Measurements from ENCODE around the gene LCN1. TPM values are rescaled to one million over a fixed set of nuclear protein-coding genes. Genes with fewer than 3 reads are reported as not detected.

LCN1 gene
- total and polyA plus RNA-seq, 2 experiments from 2014 or later, result 0.27 TPM; not detected in 1

GRCh38 chr9:135521608-135522095, 412 bp downstream of the LCN1 start:
- Histone ChIP-seq H3K27me3 (ENCODE audit: insufficient read depth) (no peaks in the 10 kb centered on the region), H3F3A (replicated peaks; ENCODE audit: low read depth) (no peaks in the 10 kb centered on the region), H3K9me2 (ENCODE audit: insufficient read depth) (no peaks in the 10 kb centered on the region), H4K20me1 (replicated peaks; ENCODE audit: insufficient read depth) (no peaks in the 10 kb centered on the region), H3K27ac (ENCODE audit: low read depth) (no peak overlapping the region), H3K4me3 (no peak overlapping the region), H2AFZ (no peak overlapping the region), H3K4me2 (no peak overlapping the region), H3K4me1 (ENCODE audit: insufficient read depth) (no peaks in the 10 kb centered on the region), H3K79me2 (replicated peaks; ENCODE audit: insufficient read depth) (no peaks in the 10 kb centered on the region), H3K36me3 (ENCODE audit: insufficient read depth) (no peaks in the 10 kb centered on the region)
- DNase-seq (ENCODE audit: low spot score) (no peak), ATAC-seq (no peak)
- TF ChIP-seq CTCF (conservative IDR thresholded peaks at IDR 0.05; ENCODE audit: low read depth in 2 of 2), result no peak
- TF ChIP-seq EZH2phosphoT487 (IDR thresholded peaks at IDR 0.05; ENCODE audit: unreplicated experiment), result no peak
- Mint-ChIP-seq H3K4me3 (no peak overlapping the region), H3K4me1 (peaks cover 10% of the 10 kb centered on the region; the same call in 2 of the 3 replicates), H3K9me3 (no peaks in the 10 kb centered on the region), H3K27ac (no peak overlapping the region), H3K36me3 (ENCODE audit: low read depth) (no peaks in the 10 kb centered on the region), H3K27me3 (ENCODE audit: insufficient read depth, low read depth, poor library complexity) (no peaks in the 10 kb centered on the region)

GRCh38 chr9:135522137-135522877, 1.1 kb downstream of the LCN1 start:
- H3K4me3 ChIP-seq, result no peak overlapping the region
- no peaks in the 10 kb centered on the region for H3K27me3 ChIP-seq (ENCODE audit: insufficient read depth)
- no peaks in the 10 kb centered on the region for H3K79me2 ChIP-seq (replicated peaks; ENCODE audit: insufficient read depth)
- H4K20me1 ChIP-seq (replicated peaks; ENCODE audit: insufficient read depth), result no peaks in the 10 kb centered on the region
- H3K4me1 ChIP-seq (ENCODE audit: insufficient read depth), result no peaks in the 10 kb centered on the region; the same call in 1 of the 2 replicates
- H3K27ac Mint-ChIP-seq, result no peak overlapping the region
- no peaks in the 10 kb centered on the region for H3K36me3 ChIP-seq (ENCODE audit: insufficient read depth)
- no peak overlapping the region for H2AFZ ChIP-seq
- no peak overlapping the region for H3K4me2 ChIP-seq
- no peak overlapping the region for H3K4me3 Mint-ChIP-seq
- no peaks in the 10 kb centered on the region for H3K9me3 Mint-ChIP-seq
- H3K36me3 Mint-ChIP-seq (ENCODE audit: low read depth), result no peaks in the 10 kb centered on the region
- H3K9me2 ChIP-seq (ENCODE audit: insufficient read depth), result no peaks in the 10 kb centered on the region
- no peak overlapping the region for H3K27ac ChIP-seq (ENCODE audit: low read depth)
- H3K27me3 Mint-ChIP-seq (ENCODE audit: insufficient read depth, low read depth, poor library complexity), result peaks cover 3% of the 10 kb centered on the region
- peaks cover 10% of the 10 kb centered on the region; the same call in 2 of the 3 replicates for H3K4me1 Mint-ChIP-seq
- no peak for DNase-seq (ENCODE audit: low spot score)
- H3F3A ChIP-seq (replicated peaks; ENCODE audit: low read depth), result no peaks in the 10 kb centered on the region
- no peak for ATAC-seq
- no peak for TF ChIP-seq ZNF331 (CRISPR knock-in tag; IDR thresholded peaks at IDR 0.05; ENCODE audit: low read depth)
- TF ChIP-seq ZNF462 (CRISPR knock-in tag; IDR thresholded peaks at IDR 0.05), result no peak
- TF ChIP-seq JUNB (IDR thresholded peaks at IDR 0.05; ENCODE audit: unreplicated experiment), result no peak
- no peak for TF ChIP-seq NANOG (IDR thresholded peaks at IDR 0.05; ENCODE audit: borderline replicate concordance)
- TF ChIP-seq CTCF (conservative IDR thresholded peaks at IDR 0.05; ENCODE audit: low read depth in 2 of 2), result no peak
- TF ChIP-seq CREB1 (CRISPR knock-in tag; IDR thresholded peaks at IDR 0.05; ENCODE audit: low read depth), result no peak

All from GM23338 (cell line).